C4-2B (cell line): ENCODE measurements around the gene P3H2.

Source experiments
- H3K27ac ChIP-seq: fragments of 450-650 bp; 2 replicates; pipeline ENCODE4 v1.5.1; 2017
- CTCF ChIP-seq: fragments of 450-650 bp; conservative IDR thresholded peaks from 2 replicates; pipeline ENCODE4 v1.5.1; 2017; ENCODE audit warnings: mild to moderate bottlenecking
- ZFX ChIP-seq: fragments of 450-650 bp; IDR thresholded peaks from 2 replicates; pipeline ENCODE4 v1.6.1; 2017

Gene P3H2

GRCh38 chr3:190124067-190124466 is 3.4 kb upstream of the P3H2 start:
- no peak overlapping the region for H3K27ac ChIP-seq

DNA sequence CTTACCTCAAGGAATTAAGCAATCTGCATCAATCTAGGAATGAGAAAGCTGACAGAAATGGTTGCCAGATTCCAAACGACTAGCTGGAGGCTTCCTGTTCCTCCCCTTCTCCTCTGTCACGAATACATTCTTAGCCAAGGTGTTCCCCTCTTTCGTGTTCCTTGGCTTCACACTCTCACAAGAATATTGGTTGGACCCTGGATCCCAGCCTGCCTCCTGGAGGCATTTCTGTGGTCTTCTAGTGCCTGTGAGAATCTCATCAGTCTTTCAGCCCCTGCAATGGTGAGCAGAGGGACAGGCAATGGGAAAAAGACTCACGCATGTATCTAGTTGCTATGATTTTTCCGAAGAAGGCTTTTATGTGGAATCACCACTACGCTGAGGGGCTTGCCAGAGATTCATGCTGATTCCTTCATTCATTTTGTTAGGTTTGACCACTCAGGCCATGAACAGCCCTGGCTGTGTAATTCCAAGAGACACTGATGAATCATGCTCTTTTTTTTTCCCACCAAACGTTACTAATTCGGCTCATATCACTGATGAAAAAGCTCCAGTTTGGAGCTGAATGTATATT is 1.6 kb upstream of the P3H2 start:
- H3K27ac ChIP-seq: no peak overlapping the region
- TF ChIP-seq CTCF: no peak
- no peak for TF ChIP-seq ZFX

More at GRCh38 chr3:190124067-190124466, 3.4 kb upstream of the P3H2 start:
- no peak for TF ChIP-seq ZFX
- TF ChIP-seq CTCF: no peak

- TF ChIP-seq ZFX (no peak), CTCF (no peak)
- no peak overlapping the region for H3K27ac ChIP-seq
Observed at GRCh38 chr3:190121383-190121782, 686 bp upstream of the P3H2 start.

DNA sequence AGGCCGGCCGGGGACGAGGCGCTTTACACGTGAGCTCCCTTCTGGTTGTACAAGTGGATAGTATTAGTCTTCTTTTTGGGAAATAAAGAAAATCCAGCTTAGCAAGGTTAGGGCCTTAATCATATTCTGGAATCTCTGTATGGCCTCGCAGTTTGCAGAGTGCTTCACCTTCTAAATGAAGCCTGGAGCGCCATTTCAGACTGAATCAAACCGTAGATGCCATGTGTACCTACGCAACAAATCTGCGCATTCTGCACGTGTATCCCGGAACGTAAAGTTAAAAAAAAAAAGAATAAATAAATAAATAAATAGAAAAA is 322 bp upstream of the P3H2 start:
- H3K27ac ChIP-seq: no peak overlapping the region; the same call in 1 of the 2 replicates

DNA sequence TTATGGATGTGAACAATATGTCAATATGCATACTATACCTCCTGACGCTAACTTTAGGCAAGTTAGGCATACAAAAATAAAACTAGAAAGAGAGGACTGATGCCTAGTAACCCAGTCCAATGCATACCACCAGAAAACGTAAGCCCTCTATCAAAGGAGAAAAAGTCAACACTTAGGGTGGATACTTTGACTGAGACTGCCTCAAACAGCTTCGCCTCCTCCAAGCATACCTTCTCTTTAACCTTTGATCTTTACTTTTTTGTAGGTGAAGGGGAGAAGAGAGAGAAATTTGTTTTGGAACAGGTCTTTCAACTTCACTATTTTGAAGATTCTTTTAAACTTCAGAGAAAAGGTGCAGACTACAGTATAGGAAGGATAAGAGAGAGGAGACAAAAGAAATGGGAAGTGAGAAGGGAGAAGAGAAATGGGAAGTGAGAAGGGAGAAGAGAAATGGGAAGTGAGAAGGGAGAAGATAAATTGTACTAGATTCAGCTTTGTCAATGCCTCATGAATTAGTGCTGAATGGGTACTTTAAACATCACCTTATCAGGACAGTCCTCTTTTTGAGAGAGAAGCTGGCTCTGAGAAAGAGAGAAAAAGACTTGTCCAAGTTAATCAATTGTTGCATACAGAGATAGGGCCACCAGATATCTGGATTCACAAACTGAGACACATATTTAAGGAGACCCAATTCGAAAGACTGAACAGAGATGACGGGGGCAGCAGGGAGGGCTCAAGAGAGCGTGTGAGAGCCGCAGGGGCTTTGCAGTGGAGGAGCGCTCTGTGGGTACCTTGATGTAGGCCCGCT is 1.0 kb downstream of the P3H2 start:
- H3K27ac ChIP-seq: no peak overlapping the region
- no peak for TF ChIP-seq CTCF
- no peak for TF ChIP-seq ZFX

More for the DNA sequence above, 322 bp upstream of the P3H2 start:
- TF ChIP-seq ZFX (no peak), CTCF (peak; percentile 58)

DNA sequence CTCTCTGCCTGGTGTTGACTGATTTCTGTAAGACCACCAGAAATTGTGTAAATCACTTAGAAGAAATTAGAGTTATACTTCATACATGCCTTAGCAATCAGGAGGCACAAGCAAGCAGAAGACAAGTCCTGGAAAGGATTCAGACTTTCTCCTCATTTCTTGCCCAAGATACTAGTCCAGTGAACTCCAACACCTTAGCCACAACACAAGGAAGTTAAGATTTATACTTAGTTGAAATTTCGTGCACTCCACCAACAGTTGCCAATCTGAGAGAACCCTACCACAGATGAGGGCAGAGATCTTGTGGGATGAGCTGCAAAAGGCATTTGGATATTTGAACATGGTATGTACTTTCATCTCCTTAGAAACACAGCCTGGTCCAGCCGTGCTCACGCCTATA is 2.3 kb downstream of the P3H2 start:
- H3K27ac ChIP-seq: no peak overlapping the region
- TF ChIP-seq CTCF (no peak), ZFX (no peak)

DNA sequence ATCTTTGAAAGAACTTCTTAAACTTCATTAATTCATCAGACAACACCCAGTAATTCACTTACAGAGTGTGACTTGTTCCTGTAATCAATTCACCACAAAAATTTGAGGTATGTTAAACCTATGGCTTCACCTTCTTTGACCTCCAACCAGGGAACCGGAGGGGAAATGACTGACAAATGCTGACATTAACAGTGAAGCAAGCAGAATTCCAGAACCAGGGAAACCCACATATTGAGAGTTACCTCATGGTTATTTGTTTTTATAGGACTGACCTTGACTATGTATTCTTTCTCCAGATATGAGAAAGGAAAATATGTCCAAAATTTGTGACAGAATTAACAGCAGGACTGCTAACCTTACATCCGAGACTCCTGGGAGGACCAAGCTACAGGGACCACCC is 2.7 kb downstream of the P3H2 start:
- no peak overlapping the region for H3K27ac ChIP-seq
- TF ChIP-seq CTCF (no peak), ZFX (no peak)
